GM19324 (cell line): Measurements from ENCODE around the gene TTLL7.
A peak's percentile ranks its signal among the peaks of the same experiment; 100 is the strongest.

Experiments used
- ATAC-seq: cut with Tn5 transposase; IDR thresholded peaks from one replicate; pipeline ENCODE4 v1.9.1; 2021; ENCODE audit warnings: mild to moderate bottlenecking, moderate library complexity; ENCODE audit not compliant: unreplicated experiment, low FRiP score

TTLL7 gene

GRCh38 chr1:83829106-83829505 is 169.8 kb downstream of the TTLL7 start:
- ATAC-seq: no peak

GRCh38 chr1:83828456-83828855 is 170.5 kb downstream of the TTLL7 start:
- no peak for ATAC-seq

DNA sequence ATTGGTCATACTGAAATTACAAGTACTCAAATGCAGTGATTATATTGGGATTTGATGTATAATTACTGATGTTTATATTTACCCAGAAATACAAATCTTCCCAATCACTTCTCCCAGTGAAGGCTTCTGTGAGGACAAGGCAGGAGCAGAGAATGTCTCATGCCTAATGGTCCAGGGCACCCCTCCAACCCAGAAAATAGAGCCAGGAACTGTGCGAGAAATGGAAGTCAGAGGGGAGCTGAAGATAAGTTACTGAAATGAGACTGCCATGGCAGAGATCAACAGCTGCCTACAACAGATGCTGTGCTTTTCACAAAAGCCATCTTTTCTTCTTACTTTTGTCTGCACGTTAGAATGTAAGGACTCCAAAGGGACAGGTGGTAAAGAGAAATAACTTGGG is 171.2 kb downstream of the TTLL7 start:
- ATAC-seq: no peak

GRCh38 chr1:83822208-83822607 is 176.7 kb downstream of the TTLL7 start:
- no peak for ATAC-seq

DNA sequence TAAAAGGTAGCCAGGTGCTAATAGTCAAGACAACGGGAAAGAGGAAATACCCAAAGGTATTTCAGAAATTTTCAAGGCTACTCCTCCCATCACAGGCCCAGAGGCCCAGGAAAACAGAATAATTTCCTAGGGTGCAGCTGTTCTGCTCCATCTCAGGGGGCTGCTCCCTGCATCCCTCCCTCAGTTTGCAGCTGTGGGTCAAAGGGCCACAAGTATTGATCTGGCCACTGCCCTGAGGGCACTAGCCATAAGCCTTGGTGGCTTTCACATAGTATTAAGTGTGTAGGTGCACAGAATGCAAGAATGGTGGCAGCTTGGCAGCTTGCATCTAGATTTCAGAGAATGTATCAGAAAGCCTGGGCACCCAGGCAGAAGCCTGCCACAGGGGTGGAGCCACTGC is 179.5 kb downstream of the TTLL7 start:
- ATAC-seq: no peak

DNA sequence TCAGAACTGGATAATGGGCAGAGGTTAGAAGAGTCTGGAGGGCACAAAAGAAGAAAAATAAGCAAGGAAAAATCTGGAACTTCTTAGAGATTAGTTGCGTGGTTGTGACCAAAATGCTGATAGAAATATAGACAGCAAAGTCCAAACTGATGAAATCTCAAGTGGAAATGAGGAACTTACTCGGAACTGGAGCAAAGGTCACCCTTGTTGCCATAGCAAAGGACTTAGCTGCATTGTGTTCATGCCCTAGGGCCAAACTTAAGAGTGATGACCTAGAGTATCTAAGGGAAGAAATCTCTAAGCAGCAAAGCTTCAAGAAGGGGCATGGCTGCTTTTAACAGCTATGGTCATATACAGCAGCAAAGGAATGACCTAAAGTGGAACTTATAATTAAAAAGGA is 180.0 kb downstream of the TTLL7 start:
- ATAC-seq: peak; percentile 62

DNA sequence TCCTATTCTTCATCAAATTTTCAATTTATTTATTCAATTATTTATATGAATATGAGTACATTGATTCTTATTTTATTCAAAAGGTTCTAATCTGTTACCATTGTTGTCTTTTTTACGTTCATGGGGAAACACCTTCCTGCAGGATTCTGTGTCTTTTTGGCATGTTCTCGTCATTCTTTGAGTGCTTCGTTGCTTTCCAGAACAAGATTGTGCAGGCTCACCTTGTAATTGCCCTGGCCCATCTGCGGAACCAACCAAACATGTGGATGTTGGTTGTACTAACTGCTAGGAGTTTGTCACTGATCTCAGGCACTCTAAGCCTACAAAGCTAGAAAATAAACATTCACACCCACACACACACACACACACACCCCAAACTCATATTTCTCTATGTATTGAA is 182.1 kb downstream of the TTLL7 start:
- no peak for ATAC-seq

DNA sequence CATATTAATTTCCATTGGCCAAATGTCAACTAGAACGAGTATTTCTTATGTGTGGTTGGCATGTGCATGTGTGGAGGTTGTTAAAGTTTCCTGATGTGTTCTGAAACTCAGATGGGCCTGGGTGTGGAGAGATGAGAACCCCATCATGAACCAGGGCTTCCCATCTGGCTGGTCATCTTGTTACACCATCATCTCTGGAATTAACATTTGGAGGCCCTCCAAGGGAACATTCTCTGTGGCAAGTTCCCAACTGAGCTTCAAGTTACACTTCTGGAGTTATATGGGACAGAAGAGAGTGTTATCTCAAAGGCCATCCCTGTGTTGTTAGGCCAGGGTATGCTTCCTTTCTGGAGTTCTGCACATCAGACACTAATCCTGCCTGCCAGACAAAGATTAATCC is 183.6 kb downstream of the TTLL7 start:
- ATAC-seq: no peak
